CD4-positive, alpha-beta T cell treated with Interleukin-6 for 4 hours (primary cell): ENCODE measurements around the gene EIF4G3.

Experiments
- DNase-seq: peaks from one replicate; pipeline ENCODE4 v3.0.0-alpha.2; 2020; ENCODE audit warnings: mixed read lengths

EIF4G3 gene

GRCh38 chr1:20787840-20788795, 388.6 kb downstream of the EIF4G3 start:
- no peak for DNase-seq

GRCh38 chr1:20787029-20787839, 389.5 kb downstream of the EIF4G3 start, which contains the start of gene HP1BP3:
HP1BP3 (minus strand) TSS chr1:20787307; CDS start chr1:20780440, 6,867 bp downstream.
- peak; percentile 87 for DNase-seq

GRCh38 chr1:20786253-20787028, 390.3 kb downstream of the EIF4G3 start:
- DNase-seq, result peak; percentile 97

- peak; percentile 38 for DNase-seq
Observed at GRCh38 chr1:20785907-20786252, 390.8 kb downstream of the EIF4G3 start.

- DNase-seq, result no peak
Observed at GRCh38 chr1:20775700-20776099, 401.0 kb downstream of the EIF4G3 start.

- no peak for DNase-seq
Observed at GRCh38 chr1:20771780-20772179, 404.9 kb downstream of the EIF4G3 start.

- no peak for DNase-seq
Observed at GRCh38 chr1:20770314-20771087, 406.2 kb downstream of the EIF4G3 start.

GRCh38 chr1:20767271-20767670, 409.4 kb downstream of the EIF4G3 start:
- no peak for DNase-seq

- DNase-seq, result no peak
Observed at GRCh38 chr1:20763417-20763816, 413.3 kb downstream of the EIF4G3 start.

- no peak for DNase-seq
Observed at GRCh38 chr1:20760322-20760721, 416.4 kb downstream of the EIF4G3 start.
